B cell (primary cell): ENCODE data around the gene RSPH1. TPM values are rescaled to one million over a fixed set of nuclear protein-coding genes. Genes with fewer than 3 reads are reported as not detected.

Experiments used
- ATAC-seq: fragments of 200-7000 bp; cut with Tn5 transposase; one replicate; pipeline ENCODE4 v1.10.0; 2021; ENCODE audit warnings: low read depth, mild to moderate bottlenecking, moderate number of reproducible peaks, moderate library complexity
- CTCF ChIA-PET: fragments of 350-600 bp; sonication (Branson Sonifier 250); formaldehyde crosslinking; loops from one replicate; lab custom pipeline; 2021; ENCODE audit warnings: antibody characterized with exemption, inconsistent platforms; lab: Charles Lee
- POLR2A ChIA-PET: fragments of 350-600 bp; sonication (Branson Sonifier 250); formaldehyde crosslinking; loops from one replicate; lab custom pipeline; 2021; ENCODE audit warnings: antibody characterized with exemption; lab: Charles Lee
- DNase-seq: peaks from one replicate; pipeline ENCODE4 v3.0.0; 2013
- H2AFZ ChIP-seq: 2 replicates; pipeline ENCODE4 v1.6.1; 2012; ENCODE audit warnings: mild to moderate bottlenecking, low read depth, low read length; ENCODE audit not compliant: insufficient read depth, poor library complexity, severe bottlenecking
- H3K27ac ChIP-seq, 2 donors: 1 replicate in 1 of 2; 2 replicates in 1 of 2; pipeline ENCODE4 v1.5.1; 2012 to 2013; ENCODE audit warnings: low read length in 2 of 2, mild to moderate bottlenecking in 2 of 2, moderate library complexity in 1 of 2
- H3K27me3 ChIP-seq, 4 experiments: fragments of 200-600 bp in 1 of 4; sonication (generic) in 1 of 4; replicated peaks in 1 of 4; 1 replicate in 2 of 4; 2 replicates in 2 of 4; pipeline versions ENCODE4 v1.6.1 to v1.7.0; 2013 to 2016; ENCODE audit warnings: low read length in 3 of 4, mild to moderate bottlenecking in 2 of 4, mixed read lengths in 1 of 4, moderate library complexity in 1 of 4; ENCODE audit not compliant: insufficient read depth in 4 of 4, control insufficient read depth in 3 of 4; ENCODE audit errors: control extremely low read depth in 1 of 4
- H3K36me3 ChIP-seq, 2 experiments: replicated peaks in 1 of 2; 1 replicate in 1 of 2; 2 replicates in 1 of 2; pipeline versions ENCODE4 v1.6.1 to v1.7.1; 2013; ENCODE audit warnings: low read length in 1 of 2; ENCODE audit not compliant: insufficient read depth in 2 of 2, control insufficient read depth in 1 of 2; ENCODE audit errors: control extremely low read depth in 1 of 2, extremely low read depth in 1 of 2
- H3K4me1 ChIP-seq, 2 donors: fragments of 200-600 bp in 1 of 2; sonication (generic) in 1 of 2; 1 replicate in 1 of 2; 2 replicates in 1 of 2; pipeline versions ENCODE4 v1.5.1 to v1.6.1; 2013 to 2017; ENCODE audit warnings: low read length in 2 of 2; ENCODE audit not compliant: control insufficient read depth in 2 of 2, insufficient read depth in 2 of 2
- H3K4me2 ChIP-seq: replicated peaks from 2 replicates; pipeline ENCODE3; 2012; ENCODE audit warnings: mild to moderate bottlenecking, low read depth, low read length; ENCODE audit not compliant: poor library complexity, severe bottlenecking
- H3K4me3 ChIP-seq, 5 experiments: fragments of 200-600 bp in 1 of 5; sonication (generic) in 1 of 5; 1 replicate in 3 of 5; 2 replicates in 2 of 5; pipeline versions ENCODE4 v1.5.1 to v1.7.0; 2011 to 2016; ENCODE audit warnings: low read length in 4 of 5, mild to moderate bottlenecking in 4 of 5, low read depth in 2 of 5, control low read depth in 1 of 5, moderate library complexity in 1 of 5; ENCODE audit not compliant: insufficient read depth in 1 of 5; ENCODE audit errors: control extremely low read depth in 1 of 5, extremely low read depth in 1 of 5
- H3K79me2 ChIP-seq: fragments of 200-600 bp; sonication (generic); one replicate; pipeline ENCODE4 v1.6.0; 2016; ENCODE audit warnings: low read length; ENCODE audit not compliant: control insufficient read depth, insufficient read depth
- H3K9ac ChIP-seq: fragments of 200-600 bp; sonication (generic); 2 replicates; pipeline ENCODE4 v1.6.1; 2017; ENCODE audit warnings: mild to moderate bottlenecking, low read length, moderate library complexity
- H3K9me3 ChIP-seq, 3 donors: one replicate each; pipeline versions ENCODE4 v1.6.1 to v1.7.1; 2013; ENCODE audit warnings: low read length in 2 of 3; ENCODE audit not compliant: control insufficient read depth in 2 of 3, insufficient read depth in 1 of 3; ENCODE audit errors: control extremely low read depth in 1 of 3
- H4K20me1 ChIP-seq: 2 replicates; pipeline ENCODE4 v1.6.0; 2012; ENCODE audit warnings: mild to moderate bottlenecking, low read length; ENCODE audit not compliant: insufficient read depth, control insufficient read depth, poor library complexity, severe bottlenecking
- H3K27ac Mint-ChIP-seq: one replicate; pipeline ENCODE4 v1.8.0; 2021; ENCODE audit warnings: mixed read lengths
- H3K27me3 Mint-ChIP-seq: one replicate; pipeline ENCODE4 v1.8.0; 2021; ENCODE audit warnings: mixed read lengths
- H3K4me1 Mint-ChIP-seq: one replicate; pipeline ENCODE4 v1.8.0; 2021; ENCODE audit warnings: mixed read lengths
- H3K4me3 Mint-ChIP-seq: one replicate; pipeline ENCODE4 v1.8.0; 2021; ENCODE audit warnings: mixed read lengths
- H3K9me3 Mint-ChIP-seq: one replicate; pipeline ENCODE4 v1.8.0; 2022; ENCODE audit warnings: mixed read lengths; ENCODE audit not compliant: insufficient read depth
- CTCF ChIP-seq: fragments of 200-600 bp; IDR thresholded peaks from one replicate; pipeline ENCODE4 v1.8.0; 2022; ENCODE audit warnings: antibody characterized with exemption, mild to moderate bottlenecking
- EZH2 ChIP-seq: IDR thresholded peaks from 2 replicates; pipeline ENCODE4 v1.6.1; 2012; ENCODE audit warnings: borderline replicate concordance, low read depth, mild to moderate bottlenecking, moderate library complexity, low read length; ENCODE audit not compliant: insufficient read depth, poor library complexity, severe bottlenecking
- WGBS: methylation state at CpG from one replicate; pipeline ENCODE4 v1.1.5; 2013; ENCODE audit warnings: missing lambda C conversion rate; ENCODE audit not compliant: insufficient coverage; 5-methylcytosine and 5-hydroxymethylcytosine counted together
- intact Hi-C: fragments of 100-400 bp; cut with micrococcal nuclease; formaldehyde crosslinking; loops from one replicate; pipeline ENCODE4 v1.10.0; 2022
- polyA plus RNA-seq: library from polyadenylated mRNA; depleted of rRNA; stranded (reverse); fragments of >200 nt; gene quantifications from 2 replicates; pipeline ENCODE4 v1.2.3, GENCODE V29; 2012
- total RNA-seq, 2 donors: library from RNA; stranded (reverse); fragments of 120-200 nt in 1 of 2; gene quantifications; 1 replicate in 1 of 2; 2 replicates in 1 of 2; pipeline versions ENCODE4 v1.2.3 to v1.2.4, GENCODE V29; 2013 to 2022

RSPH1 gene
- total and polyA plus RNA-seq, 2 donors (not counting 1 experiment from before 2014, with no cell fraction given), result 0.10 to 0.64 TPM

- ChIA-PET CTCF (interaction anchor here (1.0 to 1.4 kb wide), 2 partner anchors 77 to 123 kb away, joined by 3 to 6 read pairs; no protein-coding TSS in a partner anchor), POLR2A (interaction anchor here (0.6 kb wide), 1 partner anchor 311 kb away, joined by 3 read pairs; no protein-coding TSS in a partner anchor)
- no peaks in the 10 kb centered on the region for H3K9me3 Mint-ChIP-seq
- Histone ChIP-seq H3K36me3 (no peaks in the 10 kb centered on the region), H3K4me1 (peaks cover 51% of the 10 kb centered on the region in 2 donors), H3K27ac (peak overlapping the region in 1 of 2 donors; percentile 93), H3K4me3 (no peak overlapping the region), H3K9ac (peak overlapping the region; percentile 54), H4K20me1 (no peaks in the 10 kb centered on the region), H2AFZ (no peak overlapping the region), H3K9me3 (peaks cover 0 to 5% (median 0%) of the 10 kb centered on the region in 3 donors), H3K27me3 (no peaks in the 10 kb centered on the region), H3K79me2 (no peaks in the 10 kb centered on the region), H3K4me2 (peak overlapping the region; percentile 81)
- H3K27ac Mint-ChIP-seq, result peak overlapping the region; percentile 99
- DNase-seq, result no peak
- intact Hi-C loops, result loop anchor here (1.0 to 5.0 kb wide), 6 partner anchors 15 to 227 kb away; partner anchors contain the start of gene TMPRSS3
- H3K4me1 Mint-ChIP-seq, result peaks cover 51% of the 10 kb centered on the region
- H3K4me3 Mint-ChIP-seq, result peak overlapping the region; percentile 88
- TF ChIP-seq CTCF (no peak), EZH2 (no peak)
- no peaks in the 10 kb centered on the region for H3K27me3 Mint-ChIP-seq
- ATAC-seq, result no peak
- WGBS, result 79% methylated on average over 8 of the region's 11 CpGs
These were observed 36.3 kb downstream of the RSPH1 start for GRCh38 chr21:42459546-42460215.

DNA sequence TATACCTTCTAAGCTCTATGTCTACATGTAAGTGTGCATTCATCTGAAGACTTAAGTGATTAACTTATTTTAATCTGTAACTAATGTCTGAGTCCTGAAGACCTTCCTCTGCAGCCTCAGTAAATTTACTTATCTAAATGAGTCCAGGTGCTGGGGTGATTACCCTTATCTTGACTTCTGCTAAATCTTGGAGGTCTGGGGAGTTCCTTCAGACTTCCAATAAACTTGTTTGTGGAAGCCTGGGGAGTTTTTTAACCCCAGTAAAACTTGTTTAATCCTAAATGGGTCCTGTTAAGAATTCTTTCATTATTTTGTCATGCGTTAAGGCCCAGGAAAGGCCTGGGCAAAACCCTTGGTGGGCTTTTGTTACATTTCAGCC is 37.0 kb downstream of the RSPH1 start:
- WGBS, result no CpG with 5 or more reads among the region's 1 CpG
- Histone ChIP-seq H3K4me2 (no peak overlapping the region), H3K9me3 (peaks cover 0 to under 1% (median 0%) of the 10 kb centered on the region in 3 donors), H3K27me3 (no peaks in the 10 kb centered on the region), H3K36me3 (no peaks in the 10 kb centered on the region), H3K79me2 (no peaks in the 10 kb centered on the region), H4K20me1 (no peaks in the 10 kb centered on the region), H3K9ac (no peak overlapping the region), H3K4me3 (no peak overlapping the region), H3K4me1 (peaks cover 44 to 45% of the 10 kb centered on the region in 2 donors), H2AFZ (no peak overlapping the region), H3K27ac (no peak overlapping the region)
- ChIA-PET POLR2A (no interaction called here), CTCF (no interaction called here)
- TF ChIP-seq EZH2, result no peak
- TF ChIP-seq CTCF, result no peak
- H3K4me3 Mint-ChIP-seq, result no peak overlapping the region
- H3K27me3 Mint-ChIP-seq, result no peaks in the 10 kb centered on the region
- no peak for ATAC-seq
- DNase-seq, result no peak
- intact Hi-C loops, result no loop called here
- peaks cover 47% of the 10 kb centered on the region for H3K4me1 Mint-ChIP-seq
- no peaks in the 10 kb centered on the region for H3K9me3 Mint-ChIP-seq
- H3K27ac Mint-ChIP-seq, result no peak overlapping the region
